Neural crest cell (in vitro differentiated cells): Measurements from ENCODE around the gene CUX1. TPM values are rescaled to one million over a fixed set of nuclear protein-coding genes. Genes with fewer than 3 reads are reported as not detected.

Source experiments
- DNase-seq: peaks from one replicate; pipeline ENCODE4 v3.0.0; 2021; ENCODE audit warnings: low read depth, mixed read lengths, low spot score
- H3K27ac Mint-ChIP-seq: one replicate; pipeline ENCODE4 v1.8.0; 2021; ENCODE audit warnings: mild to moderate bottlenecking, mixed read lengths; ENCODE audit not compliant: unreplicated experiment
- H3K27me3 Mint-ChIP-seq: 2 replicates; pipeline ENCODE4 v1.8.0; 2021; ENCODE audit warnings: low read depth, mild to moderate bottlenecking, mixed read lengths
- H3K36me3 Mint-ChIP-seq: 2 replicates; pipeline ENCODE4 v1.8.0; 2021; ENCODE audit warnings: low read depth, mild to moderate bottlenecking, mixed read lengths
- H3K4me1 Mint-ChIP-seq: 2 replicates; pipeline ENCODE4 v1.8.0; 2021; ENCODE audit warnings: mixed read lengths
- H3K4me3 Mint-ChIP-seq: one replicate; pipeline ENCODE4 v1.8.0; 2021; ENCODE audit warnings: mild to moderate bottlenecking, mixed read lengths
- H3K9me3 Mint-ChIP-seq: 2 replicates; pipeline ENCODE4 v1.8.0; 2021; ENCODE audit warnings: mixed read lengths
- CTCF ChIP-seq: fragments of 200-600 bp; sonication (generic); conservative IDR thresholded peaks from 2 replicates; pipeline ENCODE4 v1.5.0; 2021; ENCODE audit warnings: antibody characterized with exemption, mild to moderate bottlenecking
- total RNA-seq: library from RNA; stranded (reverse); gene quantifications from 2 replicates; pipeline ENCODE4 v1.2.1, GENCODE V29; 2021

The CUX1 gene
- total RNA-seq, 1 donor from 2014 or later, result 60.0 TPM

- H3K27ac Mint-ChIP-seq, result no peak overlapping the region
- no peaks in the 10 kb centered on the region for H3K27me3 Mint-ChIP-seq
- peaks cover 4% of the 10 kb centered on the region for H3K4me1 Mint-ChIP-seq
- no peak for TF ChIP-seq CTCF
- no peaks in the 10 kb centered on the region for H3K9me3 Mint-ChIP-seq
- DNase-seq, result no peak
- H3K4me3 Mint-ChIP-seq, result no peak overlapping the region
- peaks cover 12% of the 10 kb centered on the region for H3K36me3 Mint-ChIP-seq
Observed at GRCh38 chr7:102201576-102201975, 384.1 kb downstream of the CUX1 start.

- DNase-seq, result no peak
- Mint-ChIP-seq H3K27ac (no peak overlapping the region), H3K36me3 (peaks cover 7% of the 10 kb centered on the region), H3K9me3 (no peaks in the 10 kb centered on the region), H3K4me3 (no peak overlapping the region), H3K27me3 (no peaks in the 10 kb centered on the region), H3K4me1 (peaks cover 4% of the 10 kb centered on the region)
- no peak for TF ChIP-seq CTCF
Observed at GRCh38 chr7:102202556-102202955, 385.1 kb downstream of the CUX1 start.

- DNase-seq, result no peak
- no peak overlapping the region for H3K27ac Mint-ChIP-seq
- peaks cover 7% of the 10 kb centered on the region for H3K36me3 Mint-ChIP-seq
- H3K4me1 Mint-ChIP-seq, result peaks cover 4% of the 10 kb centered on the region
- TF ChIP-seq CTCF, result no peak
- H3K27me3 Mint-ChIP-seq, result no peaks in the 10 kb centered on the region
- no peak overlapping the region for H3K4me3 Mint-ChIP-seq
- H3K9me3 Mint-ChIP-seq, result no peaks in the 10 kb centered on the region
Observed at GRCh38 chr7:102203218-102203617, 385.8 kb downstream of the CUX1 start.

- H3K9me3 Mint-ChIP-seq, result no peaks in the 10 kb centered on the region
- DNase-seq, result no peak
- no peaks in the 10 kb centered on the region for H3K27me3 Mint-ChIP-seq
- H3K36me3 Mint-ChIP-seq, result peaks cover 7% of the 10 kb centered on the region
- no peak overlapping the region for H3K4me3 Mint-ChIP-seq
- no peak overlapping the region for H3K27ac Mint-ChIP-seq
- no peak for TF ChIP-seq CTCF
- H3K4me1 Mint-ChIP-seq, result no peaks in the 10 kb centered on the region
Observed at GRCh38 chr7:102204212-102204611, 386.8 kb downstream of the CUX1 start.

GRCh38 chr7:102205915-102206314 lies 388.5 kb downstream of the CUX1 start:
- peaks cover 5% of the 10 kb centered on the region for H3K36me3 Mint-ChIP-seq
- H3K4me3 Mint-ChIP-seq, result no peak overlapping the region
- no peaks in the 10 kb centered on the region for H3K27me3 Mint-ChIP-seq
- TF ChIP-seq CTCF, result no peak
- H3K9me3 Mint-ChIP-seq, result no peaks in the 10 kb centered on the region
- no peak for DNase-seq
- H3K27ac Mint-ChIP-seq, result peak overlapping the region; percentile 27
- no peaks in the 10 kb centered on the region for H3K4me1 Mint-ChIP-seq

GRCh38 chr7:102208826-102209225 lies 391.4 kb downstream of the CUX1 start:
- no peak for DNase-seq
- peaks cover 5% of the 10 kb centered on the region for H3K36me3 Mint-ChIP-seq
- no peak for TF ChIP-seq CTCF
- no peaks in the 10 kb centered on the region for H3K9me3 Mint-ChIP-seq
- H3K27ac Mint-ChIP-seq, result peak overlapping the region; percentile 50
- no peak overlapping the region for H3K4me3 Mint-ChIP-seq
- no peaks in the 10 kb centered on the region for H3K27me3 Mint-ChIP-seq
- no peaks in the 10 kb centered on the region for H3K4me1 Mint-ChIP-seq
